Mesothelial cell of epicardium (in vitro differentiated cells): Measurements from ENCODE around the gene NTM. TPM values are rescaled to one million over a fixed set of nuclear protein-coding genes. Genes with fewer than 3 reads are reported as not detected.

Experiments used
- DNase-seq, 2 experiments: peaks; one replicate each; pipeline ENCODE4 v3.0.0; 2021; ENCODE audit warnings: low spot score in 2 of 2; ENCODE audit not compliant: unreplicated experiment in 2 of 2
- H3K27ac Mint-ChIP-seq: 2 replicates; pipeline ENCODE4 v1.8.0; 2021; ENCODE audit warnings: mixed read lengths
- H3K27me3 Mint-ChIP-seq: 2 replicates; pipeline ENCODE4 v1.8.0; 2021; ENCODE audit warnings: low read depth, mixed read lengths
- H3K36me3 Mint-ChIP-seq: 2 replicates; pipeline ENCODE4 v1.8.0; 2021; ENCODE audit warnings: mixed read lengths
- H3K4me1 Mint-ChIP-seq: 2 replicates; pipeline ENCODE4 v1.8.0; 2021; ENCODE audit warnings: mixed read lengths
- H3K4me3 Mint-ChIP-seq: 2 replicates; pipeline ENCODE4 v1.8.0; 2021; ENCODE audit warnings: mild to moderate bottlenecking, moderate library complexity, mixed read lengths
- H3K9me3 Mint-ChIP-seq: 2 replicates; pipeline ENCODE4 v1.8.0; 2021; ENCODE audit warnings: mixed read lengths
- total RNA-seq: library from RNA; stranded (reverse); gene quantifications from 3 replicates; pipeline ENCODE4 v1.2.1, GENCODE V29; 2021
- TF ChIP-seq, protein P1 (sequence below): fragments of 200-600 bp; sonication (generic); IDR thresholded peaks from one replicate; pipeline ENCODE4 v1.5.0; 2021; ENCODE audit warnings: antibody characterized with exemption; ENCODE audit not compliant: unreplicated experiment

NTM gene
- total RNA-seq, 1 donor from 2014 or later = 3.9 TPM

DNA sequence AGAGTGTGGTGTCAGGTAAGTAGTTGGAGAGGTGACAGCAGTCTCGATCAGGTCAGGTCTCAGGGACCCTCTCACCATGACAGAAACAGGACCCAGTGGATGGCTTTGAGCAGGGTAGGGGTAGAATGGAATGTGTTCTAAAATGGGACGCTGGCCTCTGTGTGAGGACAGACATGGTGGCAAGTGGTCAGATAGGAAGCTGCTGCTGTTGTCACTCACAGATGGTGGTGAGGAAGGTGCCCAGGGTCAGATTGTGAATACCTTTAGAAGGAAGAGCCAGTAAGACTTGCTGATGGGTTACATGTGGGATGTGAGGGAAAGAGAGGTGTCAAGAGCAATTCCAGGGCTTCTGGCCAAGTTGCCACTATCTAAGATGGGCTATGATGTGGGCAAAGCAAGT is 596.3 kb downstream of the NTM start:
- Mint-ChIP-seq H3K27me3 (peaks cover 66% of the 10 kb centered on the region), H3K4me3 (no peak overlapping the region), H3K9me3 (no peaks in the 10 kb centered on the region), H3K27ac (no peak overlapping the region), H3K4me1 (peaks cover 6% of the 10 kb centered on the region), H3K36me3 (no peaks in the 10 kb centered on the region)
- no peak for DNase-seq
- TF ChIP-seq, protein P1, sequence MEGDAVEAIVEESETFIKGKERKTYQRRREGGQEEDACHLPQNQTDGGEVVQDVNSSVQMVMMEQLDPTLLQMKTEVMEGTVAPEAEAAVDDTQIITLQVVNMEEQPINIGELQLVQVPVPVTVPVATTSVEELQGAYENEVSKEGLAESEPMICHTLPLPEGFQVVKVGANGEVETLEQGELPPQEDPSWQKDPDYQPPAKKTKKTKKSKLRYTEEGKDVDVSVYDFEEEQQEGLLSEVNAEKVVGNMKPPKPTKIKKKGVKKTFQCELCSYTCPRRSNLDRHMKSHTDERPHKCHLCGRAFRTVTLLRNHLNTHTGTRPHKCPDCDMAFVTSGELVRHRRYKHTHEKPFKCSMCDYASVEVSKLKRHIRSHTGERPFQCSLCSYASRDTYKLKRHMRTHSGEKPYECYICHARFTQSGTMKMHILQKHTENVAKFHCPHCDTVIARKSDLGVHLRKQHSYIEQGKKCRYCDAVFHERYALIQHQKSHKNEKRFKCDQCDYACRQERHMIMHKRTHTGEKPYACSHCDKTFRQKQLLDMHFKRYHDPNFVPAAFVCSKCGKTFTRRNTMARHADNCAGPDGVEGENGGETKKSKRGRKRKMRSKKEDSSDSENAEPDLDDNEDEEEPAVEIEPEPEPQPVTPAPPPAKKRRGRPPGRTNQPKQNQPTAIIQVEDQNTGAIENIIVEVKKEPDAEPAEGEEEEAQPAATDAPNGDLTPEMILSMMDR = no peak

GRCh38 chr11:131969261-131969660 is 598.8 kb downstream of the NTM start:
- no peak overlapping the region for H3K27ac Mint-ChIP-seq
- H3K27me3 Mint-ChIP-seq = peaks cover 61% of the 10 kb centered on the region
- DNase-seq = no peak
- H3K9me3 Mint-ChIP-seq = no peaks in the 10 kb centered on the region
- H3K4me3 Mint-ChIP-seq = no peak overlapping the region
- peaks cover 6% of the 10 kb centered on the region for H3K4me1 Mint-ChIP-seq
- no peaks in the 10 kb centered on the region for H3K36me3 Mint-ChIP-seq
- TF ChIP-seq, protein P1 = no peak

GRCh38 chr11:131973061-131973460 is 602.6 kb downstream of the NTM start:
- Mint-ChIP-seq H3K9me3 (no peaks in the 10 kb centered on the region), H3K36me3 (no peaks in the 10 kb centered on the region), H3K27ac (no peak overlapping the region), H3K4me1 (peaks cover 11% of the 10 kb centered on the region), H3K4me3 (no peak overlapping the region), H3K27me3 (peaks cover 59% of the 10 kb centered on the region)
- DNase-seq = no peak
- TF ChIP-seq, protein P1 = no peak

DNA sequence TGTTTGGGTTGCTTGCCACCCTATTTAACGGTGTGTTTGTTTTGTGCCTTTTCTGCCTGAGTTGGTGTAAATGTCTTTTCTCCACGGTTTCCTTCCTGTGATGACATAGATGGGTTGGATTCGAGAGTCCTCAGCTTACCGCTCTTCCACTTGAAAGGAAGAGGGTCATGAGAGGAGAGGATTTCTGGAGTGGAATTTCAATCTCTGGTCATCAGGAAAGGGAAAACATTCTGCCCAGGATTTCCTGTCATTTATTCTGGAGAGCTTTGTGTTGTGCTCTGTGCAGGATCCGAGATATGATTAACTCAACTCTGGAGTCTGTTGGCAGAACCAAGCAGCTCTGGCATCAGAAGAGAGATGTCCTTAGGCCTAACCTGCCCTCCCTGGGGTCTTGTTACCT is 605.2 kb downstream of the NTM start:
- H3K4me3 Mint-ChIP-seq = no peak overlapping the region
- H3K9me3 Mint-ChIP-seq = no peaks in the 10 kb centered on the region
- peaks cover 14% of the 10 kb centered on the region for H3K4me1 Mint-ChIP-seq
- no peak for DNase-seq
- TF ChIP-seq, protein P1 = no peak
- H3K27me3 Mint-ChIP-seq = peaks cover 60% of the 10 kb centered on the region
- no peak overlapping the region for H3K27ac Mint-ChIP-seq
- no peaks in the 10 kb centered on the region for H3K36me3 Mint-ChIP-seq

- no peaks in the 10 kb centered on the region for H3K9me3 Mint-ChIP-seq
- H3K4me1 Mint-ChIP-seq = peaks cover 14% of the 10 kb centered on the region
- no peak for DNase-seq
- H3K27ac Mint-ChIP-seq = no peak overlapping the region
- H3K27me3 Mint-ChIP-seq = peaks cover 64% of the 10 kb centered on the region
- TF ChIP-seq, protein P1 = no peak
- H3K36me3 Mint-ChIP-seq = no peaks in the 10 kb centered on the region
- no peak overlapping the region for H3K4me3 Mint-ChIP-seq
Measured at GRCh38 chr11:131976021-131976420, 605.6 kb downstream of the NTM start.

DNA sequence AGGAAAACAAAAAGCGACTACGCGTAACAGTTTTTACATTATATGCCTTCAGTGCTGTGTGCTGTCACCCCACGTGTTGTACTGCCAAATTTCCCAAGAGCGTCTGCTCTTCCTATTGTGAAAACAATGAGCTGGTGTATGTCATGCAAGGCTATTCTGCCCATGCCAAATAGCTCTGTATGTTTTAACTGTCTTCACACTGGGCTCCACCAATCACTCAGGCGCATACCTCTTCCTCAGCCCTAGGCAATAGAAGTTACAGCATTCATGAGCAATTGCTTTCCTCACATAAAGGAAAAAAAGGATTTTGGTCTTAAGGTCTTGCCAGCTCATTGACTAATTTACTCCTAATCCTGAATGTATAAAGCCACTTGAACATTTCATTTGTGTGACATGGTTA is 606.8 kb downstream of the NTM start:
- Mint-ChIP-seq H3K9me3 (no peaks in the 10 kb centered on the region), H3K4me3 (no peak overlapping the region), H3K27me3 (peaks cover 76% of the 10 kb centered on the region), H3K27ac (no peak overlapping the region), H3K36me3 (no peaks in the 10 kb centered on the region), H3K4me1 (peaks cover 14% of the 10 kb centered on the region)
- TF ChIP-seq, protein P1 = no peak
- DNase-seq = no peak
